Transverse colon (tissue), 4 donors: ENCODE measurements around the gene ERGIC3. TPM values are rescaled to one million over a fixed set of nuclear protein-coding genes. Genes with fewer than 3 reads are reported as not detected.

Experiments used
- DNase-seq: peaks from one replicate; pipeline ENCODE4 v3.0.0-alpha.2; 2019
- H3K27ac ChIP-seq, 4 donors: fragments of 200-600 bp; sonication (generic); 2 replicates each; pipeline ENCODE4 v1.5.1; 2016 to 2018; ENCODE audit warnings: inconsistent platforms in 4 of 4
- H3K27me3 ChIP-seq: fragments of 200-600 bp; sonication (generic); 2 replicates; pipeline ENCODE4 v1.5.1; 2017; ENCODE audit warnings: inconsistent platforms
- H3K36me3 ChIP-seq, 4 donors: fragments of 200-600 bp; sonication (generic); 2 replicates each; pipeline ENCODE4 v1.5.1; 2017 to 2019; ENCODE audit warnings: inconsistent platforms in 4 of 4
- H3K4me1 ChIP-seq, 4 donors: fragments of 200-600 bp; sonication (generic); 2 replicates each; pipeline ENCODE4 v1.5.1; 2017 to 2020; ENCODE audit warnings: inconsistent platforms in 4 of 4
- H3K4me3 ChIP-seq, 4 donors: fragments of 200-600 bp; sonication (generic); 1 replicate in 1 of 4; 2 replicates in 3 of 4; pipeline versions ENCODE4 v1.5.1 to v1.6.1; 2017 to 2019; ENCODE audit warnings: inconsistent platforms in 4 of 4
- H3K9me3 ChIP-seq, 2 donors: fragments of 200-600 bp; sonication (generic); 2 replicates each; pipeline ENCODE4 v1.5.1; 2017 to 2019; ENCODE audit warnings: inconsistent platforms in 2 of 2
- EP300 ChIP-seq: sonication (generic); formaldehyde crosslinking; IDR thresholded peaks from one replicate; pipeline ENCODE4 v1.6.1; 2017; ENCODE audit warnings: antibody characterized with exemption, low read depth
- POLR2A ChIP-seq: fragments of 450-650 bp; IDR thresholded peaks from one replicate; pipeline ENCODE4 v1.6.1; 2016; ENCODE audit warnings: antibody characterized with exemption, mild to moderate bottlenecking, moderate library complexity
- POLR2AphosphoS5 ChIP-seq, 3 donors: sonication (generic); formaldehyde crosslinking; IDR thresholded peaks; one replicate each; pipeline ENCODE4 v1.6.1; 2016; ENCODE audit warnings: antibody characterized with exemption in 3 of 3
- WGBS, 2 donors: methylation state at CpG; one replicate each; pipeline ENCODE4 v1.1.5; 2018; ENCODE audit warnings: low coverage in 1 of 2; 5-methylcytosine and 5-hydroxymethylcytosine counted together
- in situ Hi-C, 4 donors: fragments of 200-750 bp; cut with MboI; loops; one replicate each; pipeline versions ENCODE4 v1.15.0 to v1.15.1; 2017; ENCODE audit warnings: low sequenced_read_pairs in 3 of 4, low pct_ligation_motif_present in 1 of 4, low pct_unique_long_range_greater_than_20kb in 1 of 4
- intact Hi-C: fragments of 100-400 bp; cut with DNase I; formaldehyde crosslinking; loops from one replicate; pipeline ENCODE4 v1.15.1; 2023; ENCODE audit warnings: low total_unique reads
- total RNA-seq, 4 donors: library from RNA; depleted of rRNA; stranded (reverse); fragments of >200 nt; gene quantifications; one replicate each; pipeline ENCODE4 v1.1.0, GENCODE V29; 2016
- TF ChIP-seq, protein P1 (sequence below), 5 experiments: fragments of 200-600 bp in 3 of 5; fragments of 450-650 bp in 2 of 5; sonication (generic) in 3 of 5; IDR thresholded peaks; 1 replicate in 2 of 5; 2 replicates in 3 of 5; pipeline ENCODE4 v1.5.1; 2016 to 2017; ENCODE audit warnings: antibody characterized with exemption in 5 of 5, inconsistent platforms in 3 of 5, mild to moderate bottlenecking in 2 of 5, moderate library complexity in 1 of 5

Gene ERGIC3
- total RNA-seq, 4 donors from 2014 or later: 115 to 398 (median 237) TPM

DNA sequence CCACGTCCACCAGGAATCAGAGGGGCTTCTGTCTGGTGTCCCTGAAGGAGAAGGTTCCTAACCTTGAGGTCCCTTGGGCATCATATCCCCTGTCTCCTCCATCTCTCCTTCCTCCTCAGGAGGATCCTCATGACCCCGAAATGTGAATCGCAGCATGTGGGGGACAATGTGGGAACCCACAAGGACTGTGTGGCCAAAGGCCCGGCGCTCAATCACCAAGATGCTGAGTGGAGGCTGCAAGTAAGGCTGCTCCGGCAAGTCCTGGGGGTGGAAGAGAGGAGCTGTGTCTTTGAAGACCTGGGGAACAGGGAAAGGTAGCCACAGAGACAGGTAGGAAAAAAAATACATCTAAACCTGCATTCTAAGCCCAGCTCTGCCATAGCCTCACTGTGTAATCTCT lies 37.3 kb downstream of the ERGIC3 start:
- H3K4me3 ChIP-seq: no peak overlapping the region
- no peak for DNase-seq
- peaks cover 0 to 20% (median 14%) of the 10 kb centered on the region in 4 donors for H3K4me1 ChIP-seq
- H3K27me3 ChIP-seq: no peaks in the 10 kb centered on the region
- in situ Hi-C loops: no loop called here
- TF ChIP-seq, protein P1, sequence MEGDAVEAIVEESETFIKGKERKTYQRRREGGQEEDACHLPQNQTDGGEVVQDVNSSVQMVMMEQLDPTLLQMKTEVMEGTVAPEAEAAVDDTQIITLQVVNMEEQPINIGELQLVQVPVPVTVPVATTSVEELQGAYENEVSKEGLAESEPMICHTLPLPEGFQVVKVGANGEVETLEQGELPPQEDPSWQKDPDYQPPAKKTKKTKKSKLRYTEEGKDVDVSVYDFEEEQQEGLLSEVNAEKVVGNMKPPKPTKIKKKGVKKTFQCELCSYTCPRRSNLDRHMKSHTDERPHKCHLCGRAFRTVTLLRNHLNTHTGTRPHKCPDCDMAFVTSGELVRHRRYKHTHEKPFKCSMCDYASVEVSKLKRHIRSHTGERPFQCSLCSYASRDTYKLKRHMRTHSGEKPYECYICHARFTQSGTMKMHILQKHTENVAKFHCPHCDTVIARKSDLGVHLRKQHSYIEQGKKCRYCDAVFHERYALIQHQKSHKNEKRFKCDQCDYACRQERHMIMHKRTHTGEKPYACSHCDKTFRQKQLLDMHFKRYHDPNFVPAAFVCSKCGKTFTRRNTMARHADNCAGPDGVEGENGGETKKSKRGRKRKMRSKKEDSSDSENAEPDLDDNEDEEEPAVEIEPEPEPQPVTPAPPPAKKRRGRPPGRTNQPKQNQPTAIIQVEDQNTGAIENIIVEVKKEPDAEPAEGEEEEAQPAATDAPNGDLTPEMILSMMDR (IDR thresholded peaks at IDR 0.05): no peak
- TF ChIP-seq POLR2AphosphoS5 (IDR thresholded peaks at IDR 0.05) (no peak), EP300 (no peak), POLR2A (no peak)
- H3K36me3 ChIP-seq: no peaks in the 10 kb centered on the region
- H3K27ac ChIP-seq: no peak overlapping the region
- 94 to 100% methylated on average over 1 to 6 of the region's 6 CpGs for WGBS, 2 donors
- intact Hi-C loops: loop anchor here (10.0 kb wide), 1 partner anchor 326 kb away; no protein-coding TSS in a partner anchor
- no peaks in the 10 kb centered on the region for H3K9me3 ChIP-seq

DNA sequence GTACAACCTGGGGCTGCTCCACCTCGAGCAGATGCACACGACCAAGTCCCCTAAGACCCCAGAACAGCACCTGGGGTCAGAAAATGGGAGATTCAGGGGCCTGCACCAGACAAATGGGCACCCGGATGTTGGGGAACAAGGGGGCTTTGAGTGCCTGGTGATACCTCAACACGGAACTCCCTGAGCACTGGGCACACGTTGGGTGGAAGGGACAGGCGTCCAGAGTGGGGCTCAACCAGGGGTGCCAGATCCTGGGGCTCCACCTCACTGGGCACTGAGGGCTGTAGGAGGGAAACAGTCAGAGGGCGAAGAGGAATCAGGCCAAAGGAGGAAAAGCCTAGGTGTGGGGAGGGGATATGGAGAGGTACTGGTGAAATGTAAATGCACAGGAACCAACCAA lies 40.3 kb downstream of the ERGIC3 start:
- DNase-seq: no peak
- no peak overlapping the region for H3K27ac ChIP-seq
- intact Hi-C loops (no loop called here), in situ Hi-C loops (no loop called here)
- no peaks in the 10 kb centered on the region for H3K36me3 ChIP-seq
- H3K4me3 ChIP-seq: no peak overlapping the region
- no peaks in the 10 kb centered on the region for H3K9me3 ChIP-seq
- no peaks in the 10 kb centered on the region for H3K4me1 ChIP-seq
- TF ChIP-seq POLR2A: no peak
- TF ChIP-seq POLR2AphosphoS5 (IDR thresholded peaks at IDR 0.05): no peak
- TF ChIP-seq EP300: no peak
- TF ChIP-seq, protein P1 (IDR thresholded peaks at IDR 0.05): no peak
- H3K27me3 ChIP-seq: no peaks in the 10 kb centered on the region
- 88% methylated on average over 7 of the region's 7 CpGs; no CpG with 5 or more reads in 1 of the 2 donors for WGBS, 2 donors

DNA sequence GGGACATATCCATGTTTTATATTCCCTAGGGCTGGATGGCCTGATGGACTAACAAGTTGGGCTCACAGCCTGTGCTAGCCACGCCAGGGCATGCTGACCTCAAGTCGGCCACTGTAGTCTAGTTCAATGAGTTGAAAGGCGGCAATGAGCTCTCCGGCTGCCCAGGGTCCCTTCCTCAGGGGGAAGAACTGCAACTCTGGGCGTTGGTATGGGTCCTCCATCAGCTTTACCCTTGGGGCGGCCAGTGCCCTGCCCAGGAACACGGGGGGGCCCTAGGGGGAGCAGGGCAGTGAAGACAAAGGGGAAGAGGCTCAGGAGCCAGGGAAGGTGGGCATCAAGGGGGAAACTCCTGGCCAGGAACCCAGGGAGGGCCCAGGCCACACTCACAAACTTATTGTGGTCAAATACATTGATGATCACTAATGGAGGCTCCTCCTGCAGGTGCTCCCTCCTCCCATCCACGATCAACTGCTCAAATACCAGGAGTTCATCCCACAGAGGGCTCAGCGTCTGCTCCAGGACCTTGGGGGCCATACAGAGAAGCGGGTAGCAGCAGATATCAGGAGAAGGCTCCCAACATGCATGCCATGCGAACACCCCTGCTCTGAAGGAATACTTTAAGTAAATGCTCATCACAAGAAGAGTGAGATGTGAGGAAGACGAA lies 41.0 kb downstream of the ERGIC3 start:
- Histone ChIP-seq H3K9me3 (no peaks in the 10 kb centered on the region), H3K27me3 (no peaks in the 10 kb centered on the region), H3K4me1 (no peaks in the 10 kb centered on the region), H3K36me3 (no peaks in the 10 kb centered on the region), H3K4me3 (no peak overlapping the region), H3K27ac (no peak overlapping the region)
- WGBS, 2 donors: 93% methylated on average over 12 of the region's 12 CpGs; no CpG with 5 or more reads in 1 of the 2 donors
- TF ChIP-seq, protein P1 (IDR thresholded peaks at IDR 0.05): no peak
- no peak for TF ChIP-seq POLR2AphosphoS5 (IDR thresholded peaks at IDR 0.05)
- TF ChIP-seq POLR2A: no peak
- no peak for TF ChIP-seq EP300
- in situ Hi-C loops: no loop called here
- intact Hi-C loops: no loop called here
- DNase-seq: no peak

DNA sequence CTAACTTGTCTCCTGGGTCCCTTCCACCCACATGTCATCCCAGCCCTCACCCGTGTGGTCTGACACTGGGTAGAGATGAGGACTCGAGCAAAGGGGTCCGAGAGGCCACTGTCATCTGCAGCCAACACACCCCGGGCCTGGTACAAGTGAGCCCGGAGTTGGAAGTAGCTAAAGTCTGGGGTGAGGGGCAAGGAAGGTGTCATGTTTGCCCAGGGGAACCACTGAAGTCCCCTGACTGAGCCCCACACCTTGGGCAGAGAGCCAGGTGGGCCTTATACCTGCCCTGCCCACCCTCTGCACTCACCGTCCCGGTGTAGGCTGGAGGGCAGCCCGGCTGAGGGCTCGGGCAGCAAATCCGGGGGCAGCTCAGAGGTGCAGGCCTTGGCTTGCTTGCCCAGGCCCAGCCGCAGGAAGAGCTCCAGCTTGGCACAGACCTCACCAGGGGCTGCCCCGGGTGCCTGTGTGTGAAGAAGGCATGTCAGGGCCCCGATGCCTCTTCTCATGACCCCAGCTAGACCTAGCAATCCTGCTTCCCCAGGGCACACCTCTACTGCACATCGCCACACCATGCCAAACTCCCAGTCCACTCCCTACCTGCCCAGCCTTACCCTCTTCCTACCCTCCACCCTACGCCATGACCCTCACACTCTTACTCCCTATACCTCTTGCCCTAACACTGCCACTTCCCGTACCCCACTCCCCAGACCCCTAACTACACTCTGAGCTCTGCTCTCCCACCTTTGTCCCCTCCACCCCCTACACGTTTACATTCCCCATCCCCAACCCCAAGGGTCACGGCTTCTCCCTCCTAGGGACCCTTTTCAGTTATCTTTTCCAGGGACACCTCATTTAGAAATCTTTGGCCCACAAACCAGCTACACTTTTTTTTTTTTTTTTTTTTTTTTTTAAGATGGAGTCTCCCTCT lies 42.0 kb downstream of the ERGIC3 start:
- TF ChIP-seq POLR2AphosphoS5 (IDR thresholded peaks at IDR 0.05) (no peak), POLR2A (no peak), EP300 (no peak)
- TF ChIP-seq, protein P1 (IDR thresholded peaks at IDR 0.05): no peak
- in situ Hi-C loops: no loop called here
- no peaks in the 10 kb centered on the region for H3K27me3 ChIP-seq
- no peaks in the 10 kb centered on the region for H3K4me1 ChIP-seq
- no peak overlapping the region for H3K27ac ChIP-seq
- WGBS, 2 donors: 86% methylated on average over 13 of the region's 18 CpGs; no CpG with 5 or more reads in 1 of the 2 donors
- H3K9me3 ChIP-seq: no peaks in the 10 kb centered on the region
- DNase-seq: no peak
- no peak overlapping the region for H3K4me3 ChIP-seq
- intact Hi-C loops: no loop called here
- H3K36me3 ChIP-seq: no peaks in the 10 kb centered on the region
